Liver (tissue), 9 donors: ENCODE results near the gene MRPL3. TPM values are rescaled to one million over a fixed set of nuclear protein-coding genes. Genes with fewer than 3 reads are reported as not detected.

Experiments used
- DNase-seq: peaks from one replicate; pipeline ENCODE4 v3.0.0-alpha.2; 2017; ENCODE audit warnings: low spot score
- H3K27ac ChIP-seq, 2 donors: one replicate each; pipeline ENCODE4 v1.7.0; 2013; ENCODE audit warnings: inconsistent platforms in 2 of 2, low read length in 2 of 2, control low read depth in 1 of 2, low read depth in 1 of 2, mild to moderate bottlenecking in 1 of 2
- H3K27me3 ChIP-seq, 4 donors: one replicate each; pipeline versions ENCODE4 v1.6.1 to v1.7.0; 2013; ENCODE audit warnings: low read length in 3 of 4, inconsistent platforms in 1 of 4, mild to moderate bottlenecking in 1 of 4, moderate library complexity in 1 of 4; ENCODE audit not compliant: control insufficient read depth in 4 of 4, insufficient read depth in 4 of 4
- H3K36me3 ChIP-seq, 4 donors: one replicate each; pipeline versions ENCODE4 v1.6.1 to v1.7.0; 2013; ENCODE audit warnings: low read length in 3 of 4, mild to moderate bottlenecking in 3 of 4, low read depth in 1 of 4, moderate library complexity in 1 of 4; ENCODE audit not compliant: control insufficient read depth in 4 of 4, insufficient read depth in 3 of 4
- H3K4me1 ChIP-seq, 4 donors: one replicate each; pipeline versions ENCODE4 v1.6.1 to v1.7.0; 2013; ENCODE audit warnings: low read length in 3 of 4, mild to moderate bottlenecking in 3 of 4, moderate library complexity in 1 of 4; ENCODE audit not compliant: control insufficient read depth in 4 of 4, insufficient read depth in 4 of 4
- H3K4me3 ChIP-seq, 3 donors: one replicate each; pipeline versions ENCODE4 v1.6.1 to v1.7.0; 2013; ENCODE audit warnings: low read length in 3 of 3, control low read depth in 1 of 3, low read depth in 1 of 3, mild to moderate bottlenecking in 1 of 3
- H3K9ac ChIP-seq, 2 donors: one replicate each; pipeline ENCODE4 v1.7.0; 2013; ENCODE audit warnings: low read length in 2 of 2, mild to moderate bottlenecking in 2 of 2, moderate library complexity in 2 of 2, control low read depth in 1 of 2, low read depth in 1 of 2
- H3K9me3 ChIP-seq, 4 donors: one replicate each; pipeline versions ENCODE4 v1.6.1 to v1.7.0; 2013; ENCODE audit warnings: low read length in 3 of 4; ENCODE audit not compliant: control insufficient read depth in 4 of 4
- ATF3 ChIP-seq: IDR thresholded peaks from 2 replicates; pipeline ENCODE4 v1.6.1; 2016; ENCODE audit warnings: antibody characterized with exemption
- EGR1 ChIP-seq, 2 donors: IDR thresholded peaks; 2 replicates each; pipeline ENCODE4 v1.6.1; 2016 to 2018; ENCODE audit warnings: antibody characterized with exemption in 2 of 2, low read depth in 2 of 2
- FOXA1 ChIP-seq: IDR thresholded peaks from 2 replicates; pipeline ENCODE4 v1.6.1; 2016; ENCODE audit warnings: antibody characterized with exemption
- FOXA2 ChIP-seq: IDR thresholded peaks from 2 replicates; pipeline ENCODE4 v1.6.1; 2016; ENCODE audit warnings: antibody characterized with exemption
- GABPA ChIP-seq, 2 donors: IDR thresholded peaks in 1 of 2; conservative IDR thresholded peaks in 1 of 2; 2 replicates each; pipeline ENCODE4 v1.6.1; 2016; ENCODE audit warnings: antibody characterized with exemption in 2 of 2, mild to moderate bottlenecking in 1 of 2, moderate library complexity in 1 of 2
- HNF4A ChIP-seq, 2 donors: conservative IDR thresholded peaks; 2 replicates each; pipeline ENCODE4 v1.6.1; 2016; ENCODE audit warnings: antibody characterized with exemption in 2 of 2, mild to moderate bottlenecking in 2 of 2
- HNF4G ChIP-seq: IDR thresholded peaks from 2 replicates; pipeline ENCODE4 v1.6.1; 2016; ENCODE audit warnings: antibody characterized with exemption
- JUND ChIP-seq, 2 donors: IDR thresholded peaks; 2 replicates each; pipeline ENCODE4 v1.6.1; 2016; ENCODE audit warnings: antibody characterized with exemption in 2 of 2
- MAX ChIP-seq: IDR thresholded peaks from 2 replicates; pipeline ENCODE4 v1.6.1; 2016; ENCODE audit warnings: antibody characterized with exemption
- RAD21 ChIP-seq, 2 donors: IDR thresholded peaks; 2 replicates each; pipeline ENCODE4 v1.6.1; 2016; ENCODE audit warnings: antibody characterized with exemption in 2 of 2, mild to moderate bottlenecking in 2 of 2
- REST ChIP-seq: IDR thresholded peaks from 2 replicates; pipeline ENCODE4 v1.6.1; 2016; ENCODE audit warnings: antibody characterized with exemption, mild to moderate bottlenecking
- RXRA ChIP-seq, 2 donors: IDR thresholded peaks; 2 replicates each; pipeline ENCODE4 v1.6.1; 2017 to 2018; ENCODE audit warnings: antibody characterized with exemption in 2 of 2, mild to moderate bottlenecking in 1 of 2
- SP1 ChIP-seq: IDR thresholded peaks from 2 replicates; pipeline ENCODE4 v1.6.1; 2018; ENCODE audit warnings: antibody characterized with exemption, mild to moderate bottlenecking
- TAF1 ChIP-seq: conservative IDR thresholded peaks from 2 replicates; pipeline ENCODE4 v1.6.1; 2016; ENCODE audit warnings: antibody characterized with exemption, mild to moderate bottlenecking
- YY1 ChIP-seq: IDR thresholded peaks from 2 replicates; pipeline ENCODE4 v1.6.1; 2016; ENCODE audit warnings: antibody characterized with exemption, mild to moderate bottlenecking
- ZBTB33 ChIP-seq: IDR thresholded peaks from 2 replicates; pipeline ENCODE4 v1.6.1; 2016; ENCODE audit warnings: antibody characterized with exemption
- WGBS: extraction: QIAGEN DNeasy Blood & Tissue Kit; methylation state at CpG from one replicate; pipeline ENCODE4 v1.1.7; 2013; 5-methylcytosine and 5-hydroxymethylcytosine counted together
- polyA plus RNA-seq, 2 donors: library from polyadenylated mRNA; stranded (reverse) in 1 of 2; unstranded in 1 of 2; fragments of 200-250 nt in 1 of 2; fragments of >200 nt in 1 of 2; fragmentation: Nextera tagmentation in 1 of 2; extraction: Ambion mirVana in 1 of 2; gene quantifications; one replicate each; pipeline versions ENCODE4 v1.2.1 to v1.2.3, GENCODE V29; 2013 to 2015
- total RNA-seq, 2 donors: library from RNA; depleted of rRNA; stranded (reverse); fragments of >200 nt; gene quantifications; one replicate each; pipeline ENCODE4 v1.2.3, GENCODE V29; 2014
- donor health status: healthy.
- donor health status: healthy.
- donor health status: healthy.
- donor health status: healthy.
- donor health status: healthy.

Gene MRPL3
- total and polyA plus RNA-seq, 4 donors, result 35.7 to 52.9 (median 47.6) TPM

- no peaks in the 10 kb centered on the region for H3K36me3 ChIP-seq
- no peak overlapping the region for H3K27ac ChIP-seq
- no peak for DNase-seq
- no peak overlapping the region for H3K9ac ChIP-seq
- H3K27me3 ChIP-seq, result no peaks in the 10 kb centered on the region
- H3K4me1 ChIP-seq, result no peaks in the 10 kb centered on the region
- no peak overlapping the region for H3K4me3 ChIP-seq
- peaks cover 0 to 5% (median 0%) of the 10 kb centered on the region in 4 donors for H3K9me3 ChIP-seq
- 76% methylated on average over 4 of the region's 4 CpGs for WGBS
- no peak for TF ChIP-seq ATF3
- TF ChIP-seq FOXA2, result no peak
- TF ChIP-seq HNF4A (conservative IDR thresholded peaks at IDR 0.05), result no peak
- no peak for TF ChIP-seq GABPA (IDR thresholded peaks at IDR 0.05 in 1 of 2, conservative IDR thresholded peaks at IDR 0.05 in 1 of 2)
- no peak for TF ChIP-seq EGR1 (IDR thresholded peaks at IDR 0.05; ENCODE audit: low read depth in 2 of 2)
- no peak for TF ChIP-seq REST
- TF ChIP-seq HNF4G, result no peak
- TF ChIP-seq RAD21 (IDR thresholded peaks at IDR 0.05), result no peak
- no peak for TF ChIP-seq RXRA (IDR thresholded peaks at IDR 0.05)
- TF ChIP-seq SP1, result no peak
- no peak for TF ChIP-seq JUND (IDR thresholded peaks at IDR 0.05)
- TF ChIP-seq ZBTB33, result no peak
- no peak for TF ChIP-seq YY1
These were observed 58.6 kb downstream of the MRPL3 start for GRCh38 chr3:131444180-131444579.

GRCh38 chr3:131439084-131439483 is 63.7 kb downstream of the MRPL3 start:
- H3K27ac ChIP-seq, result no peak overlapping the region
- no peak overlapping the region for H3K4me3 ChIP-seq
- TF ChIP-seq TAF1, result no peak
- no peak for TF ChIP-seq ZBTB33
- no peak for TF ChIP-seq RAD21 (IDR thresholded peaks at IDR 0.05)
- TF ChIP-seq REST, result no peak
- TF ChIP-seq MAX, result no peak
- TF ChIP-seq YY1, result no peak
- no peak for TF ChIP-seq FOXA1
- no peak for TF ChIP-seq SP1
- TF ChIP-seq JUND (IDR thresholded peaks at IDR 0.05), result no peak
- H3K27me3 ChIP-seq, result no peaks in the 10 kb centered on the region
- no peaks in the 10 kb centered on the region for H3K36me3 ChIP-seq
- no peak overlapping the region for H3K9ac ChIP-seq
- no peaks in the 10 kb centered on the region for H3K4me1 ChIP-seq
- H3K9me3 ChIP-seq, result no peaks in the 10 kb centered on the region
- no peak for DNase-seq
- WGBS, result 95% methylated on average over 1 of the region's 1 CpG
